ENCODE results near the gene FCHSD1. TPM values are rescaled to one million over a fixed set of nuclear protein-coding genes. Genes with fewer than 3 reads are reported as not detected.

The FCHSD1 gene
- total RNA-seq, 1 experiment from 2014 or later = 37.2 TPM

GRCh38 chr5:141655020-141655419 is 3.8 kb upstream of the FCHSD1 start:
- CTCF ChIA-PET = no interaction called here
- no peak for ATAC-seq

GRCh38 chr5:141654298-141654697 is 3.1 kb upstream of the FCHSD1 start:
- no peak for DNase-seq (ENCODE audit: low read depth, low spot score)
- RAD21 ChIA-PET (ENCODE audit: low non-redundant PET in 1 of 2, low total read pairs in 2 of 2, uncharacterized antibody in 2 of 2, unreplicated experiment in 2 of 2) = no interaction called here
- TF ChIP-seq SIN3A (IDR thresholded peaks at IDR 0.05; ENCODE audit: low read depth) (no peak), EGR1 (IDR thresholded peaks at IDR 0.05; ENCODE audit: low read depth) (no peak), RAD21 (IDR thresholded peaks at IDR 0.05; ENCODE audit: low read depth) (no peak), JUND (IDR thresholded peaks at IDR 0.05) (no peak), ELF1 (IDR thresholded peaks at IDR 0.05; ENCODE audit: borderline replicate concordance, low read depth) (no peak)
- Histone ChIP-seq H4K20me1 (ENCODE audit: insufficient read depth) (no peaks in the 10 kb centered on the region), H3K79me2 (ENCODE audit: insufficient read depth, low read length) (no peaks in the 10 kb centered on the region), H3K9me3 (ENCODE audit: control insufficient read depth in 1 of 2, insufficient read depth in 1 of 2, low read depth in 1 of 2, low read length in 2 of 2) (no peaks in the 10 kb centered on the region), H2AFZ (ENCODE audit: low read depth, low read length, poor library complexity, severe bottlenecking) (no peak overlapping the region), H3K4me1 (ENCODE audit: control insufficient read depth in 1 of 2, insufficient read depth in 2 of 2, low read length in 2 of 2) (peaks cover 0 to 34% of the 10 kb centered on the region in 2 experiments; a peak in 2 of 4 replicates), H3K27ac (ENCODE audit: low read depth, low read length) (no peak overlapping the region), H3K9me2 (ENCODE audit: insufficient read depth) (no peaks in the 10 kb centered on the region), H3K36me3 (ENCODE audit: control insufficient read depth in 1 of 2, insufficient read depth in 2 of 2, low read length in 2 of 2) (no peaks in the 10 kb centered on the region), H3K9ac (ENCODE audit: low read length) (no peak overlapping the region), H3K4me3 (replicated peaks in 1 of 2; ENCODE audit: low read depth in 1 of 2, low read length in 2 of 2) (no peak overlapping the region), H3K4me2 (ENCODE audit: low read length) (no peak overlapping the region), H3K27me3 (ENCODE audit: insufficient read depth, low read length) (no peaks in the 10 kb centered on the region)
- CTCF ChIA-PET = no interaction called here
- intact Hi-C loops (cut with micrococcal nuclease) = no loop called here
- ATAC-seq = no peak
- POLR2A ChIA-PET = no interaction called here
- BruUV-seq (replicated peaks) = no TSS peak

More at GRCh38 chr5:141655020-141655419, 3.8 kb upstream of the FCHSD1 start:
- peaks cover 0 to 32% of the 10 kb centered on the region in 2 experiments; a peak in 2 of 4 replicates for H3K4me1 ChIP-seq (ENCODE audit: control insufficient read depth in 1 of 2, insufficient read depth in 2 of 2, low read length in 2 of 2)
- no peak overlapping the region for H2AFZ ChIP-seq (ENCODE audit: low read depth, low read length, poor library complexity, severe bottlenecking)
- no peak overlapping the region for H3K27ac ChIP-seq (ENCODE audit: low read depth, low read length)
- no peaks in the 10 kb centered on the region for H3K27me3 ChIP-seq (ENCODE audit: insufficient read depth, low read length)
- H3K36me3 ChIP-seq (ENCODE audit: control insufficient read depth in 1 of 2, insufficient read depth in 2 of 2, low read length in 2 of 2) = no peaks in the 10 kb centered on the region
- no peaks in the 10 kb centered on the region for H3K9me3 ChIP-seq (ENCODE audit: control insufficient read depth in 1 of 2, insufficient read depth in 1 of 2, low read depth in 1 of 2, low read length in 2 of 2)
- no peaks in the 10 kb centered on the region for H3K79me2 ChIP-seq (ENCODE audit: insufficient read depth, low read length)
- H3K4me3 ChIP-seq (replicated peaks in 1 of 2; ENCODE audit: low read depth in 1 of 2, low read length in 2 of 2) = no peak overlapping the region
- ChIA-PET POLR2A (no interaction called here), RAD21 (ENCODE audit: low non-redundant PET in 1 of 2, low total read pairs in 2 of 2, uncharacterized antibody in 2 of 2, unreplicated experiment in 2 of 2) (no interaction called here)
- H3K9me2 ChIP-seq (ENCODE audit: insufficient read depth) = no peaks in the 10 kb centered on the region
- H3K4me2 ChIP-seq (ENCODE audit: low read length) = no peak overlapping the region
- DNase-seq (ENCODE audit: low read depth, low spot score) = no peak
- BruUV-seq (replicated peaks) = no TSS peak
- TF ChIP-seq ZBTB33 (IDR thresholded peaks at IDR 0.05; ENCODE audit: extremely low read depth, insufficient replicate concordance, low read length) = no peak
- H3K9ac ChIP-seq (ENCODE audit: low read length) = no peak overlapping the region
- intact Hi-C loops (cut with micrococcal nuclease) = no loop called here
- H4K20me1 ChIP-seq (ENCODE audit: insufficient read depth) = no peaks in the 10 kb centered on the region
